Activated CD4-positive, alpha-beta T cell treated with anti-CD3 and anti-CD28 coated beads for 1 hour (primary cell): ENCODE data around the gene TEAD1.
"Not testable (repeated sequence)": the region's sequence is repeated elsewhere in the genome, so short reads cannot be mapped to it uniquely, and the experiment has no call there.

Experiments used
- DNase-seq: peaks from one replicate; pipeline ENCODE4 v3.0.0-alpha.2; 2020

The TEAD1 gene

GRCh38 chr11:12876340-12876739 lies 202.1 kb downstream of the TEAD1 start:
- no peak for DNase-seq

GRCh38 chr11:12876988-12877387 lies 202.8 kb downstream of the TEAD1 start:
- no peak for DNase-seq

- not testable (repeated sequence) for DNase-seq
Measured at GRCh38 chr11:12877508-12877907, 203.3 kb downstream of the TEAD1 start.

- no peak for DNase-seq
Measured at GRCh38 chr11:12880327-12880726, 206.1 kb downstream of the TEAD1 start.

- DNase-seq = no peak
Measured at GRCh38 chr11:12882670-12883069, 208.4 kb downstream of the TEAD1 start.

- no peak for DNase-seq
Measured at GRCh38 chr11:12884751-12885318, 210.6 kb downstream of the TEAD1 start.

GRCh38 chr11:12885717-12886239 lies 211.6 kb downstream of the TEAD1 start:
- DNase-seq = no peak

- no peak for DNase-seq
Measured at GRCh38 chr11:12886508-12886907, 212.3 kb downstream of the TEAD1 start.

GRCh38 chr11:12888525-12889158 lies 214.4 kb downstream of the TEAD1 start:
- DNase-seq = peak; percentile 46

GRCh38 chr11:12889243-12889642 lies 215.0 kb downstream of the TEAD1 start:
- DNase-seq = no peak

- DNase-seq = no peak
Measured at GRCh38 chr11:12890476-12890875, 216.3 kb downstream of the TEAD1 start.

- peak; percentile 17 for DNase-seq
Measured at GRCh38 chr11:12893787-12894672, 219.8 kb downstream of the TEAD1 start.

GRCh38 chr11:12897390-12897789 lies 223.2 kb downstream of the TEAD1 start:
- DNase-seq = no peak

GRCh38 chr11:12897867-12898266 lies 223.6 kb downstream of the TEAD1 start:
- no peak for DNase-seq

- no peak for DNase-seq
Measured at GRCh38 chr11:12900496-12900895, 226.3 kb downstream of the TEAD1 start.

GRCh38 chr11:12901272-12901671 lies 227.1 kb downstream of the TEAD1 start:
- no peak for DNase-seq

GRCh38 chr11:12901874-12902481 lies 227.8 kb downstream of the TEAD1 start:
- DNase-seq = no peak

GRCh38 chr11:12902791-12903486 lies 228.7 kb downstream of the TEAD1 start:
- DNase-seq = no peak

- no peak for DNase-seq
Measured at GRCh38 chr11:12905435-12905834, 231.2 kb downstream of the TEAD1 start.

- no peak for DNase-seq
Measured at GRCh38 chr11:12906501-12906900, 232.3 kb downstream of the TEAD1 start.

GRCh38 chr11:12909879-12910278 lies 235.7 kb downstream of the TEAD1 start:
- no peak for DNase-seq

- DNase-seq = no peak
Measured at GRCh38 chr11:12914400-12914912, 240.2 kb downstream of the TEAD1 start.
